ENCODE measurements around the gene ASTN2.

DNA sequence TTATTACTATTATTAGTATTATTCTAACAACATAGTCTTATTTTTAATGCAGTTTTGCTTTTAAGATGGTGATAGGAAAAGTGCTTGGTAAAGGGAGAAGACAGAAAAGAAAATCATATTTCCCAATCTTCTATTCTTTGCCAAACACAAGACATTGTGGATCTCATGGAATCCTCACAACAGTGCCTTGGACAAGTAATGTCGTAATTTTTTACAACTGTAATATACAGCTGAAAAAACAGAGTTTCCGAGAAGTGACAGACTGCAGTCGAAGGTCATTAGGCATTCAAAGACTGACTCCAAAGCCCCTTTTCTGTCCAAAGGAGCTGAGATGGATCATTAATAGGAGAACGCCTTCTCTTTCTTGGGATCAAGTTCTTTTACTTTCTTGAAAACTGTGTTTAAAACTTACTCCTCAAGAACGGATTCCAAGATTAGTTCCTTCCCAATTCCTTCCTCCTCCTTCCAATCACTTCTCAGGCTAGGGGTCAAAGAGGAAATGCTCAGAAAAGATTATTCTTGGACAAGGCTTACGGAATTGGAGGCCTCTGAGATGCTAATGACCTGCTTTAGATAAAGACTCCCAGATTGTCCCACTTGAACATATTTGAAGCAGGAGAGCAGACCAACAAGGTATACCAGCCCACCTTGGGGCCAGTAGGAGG, 752.1 kb downstream of the ASTN2 start:
- TF ChIP-seq SIN3A (IDR thresholded peaks at IDR 0.05; ENCODE audit: low read depth) (no peak), CEBPB (IDR thresholded peaks at IDR 0.05; ENCODE audit: low read depth) (no peak), EZH2phosphoT487 (IDR thresholded peaks at IDR 0.05; ENCODE audit: borderline replicate concordance) (no peak), POLR2A (IDR thresholded peaks at IDR 0.05; ENCODE audit: borderline replicate concordance, extremely low read depth, insufficient read depth, insufficient read length) (no peak), POLR2AphosphoS5 (IDR thresholded peaks at IDR 0.05; ENCODE audit: low read depth, low read length) (no peak), EGR1 (IDR thresholded peaks at IDR 0.05; ENCODE audit: low read depth) (no peak), YY1 (IDR thresholded peaks at IDR 0.05; ENCODE audit: extremely low read depth, insufficient replicate concordance, low read depth, low read length) (no peak), TCF7L2 (IDR thresholded peaks at IDR 0.05; ENCODE audit: borderline replicate concordance, extremely low read depth, insufficient read depth, insufficient read length) (no peak), ZFX (IDR thresholded peaks at IDR 0.05) (no peak), ELF1 (IDR thresholded peaks at IDR 0.05; ENCODE audit: borderline replicate concordance, low read depth) (no peak)
- TF ChIP-seq, protein P1, sequence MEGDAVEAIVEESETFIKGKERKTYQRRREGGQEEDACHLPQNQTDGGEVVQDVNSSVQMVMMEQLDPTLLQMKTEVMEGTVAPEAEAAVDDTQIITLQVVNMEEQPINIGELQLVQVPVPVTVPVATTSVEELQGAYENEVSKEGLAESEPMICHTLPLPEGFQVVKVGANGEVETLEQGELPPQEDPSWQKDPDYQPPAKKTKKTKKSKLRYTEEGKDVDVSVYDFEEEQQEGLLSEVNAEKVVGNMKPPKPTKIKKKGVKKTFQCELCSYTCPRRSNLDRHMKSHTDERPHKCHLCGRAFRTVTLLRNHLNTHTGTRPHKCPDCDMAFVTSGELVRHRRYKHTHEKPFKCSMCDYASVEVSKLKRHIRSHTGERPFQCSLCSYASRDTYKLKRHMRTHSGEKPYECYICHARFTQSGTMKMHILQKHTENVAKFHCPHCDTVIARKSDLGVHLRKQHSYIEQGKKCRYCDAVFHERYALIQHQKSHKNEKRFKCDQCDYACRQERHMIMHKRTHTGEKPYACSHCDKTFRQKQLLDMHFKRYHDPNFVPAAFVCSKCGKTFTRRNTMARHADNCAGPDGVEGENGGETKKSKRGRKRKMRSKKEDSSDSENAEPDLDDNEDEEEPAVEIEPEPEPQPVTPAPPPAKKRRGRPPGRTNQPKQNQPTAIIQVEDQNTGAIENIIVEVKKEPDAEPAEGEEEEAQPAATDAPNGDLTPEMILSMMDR (IDR thresholded peaks at IDR 0.05 in 2 of 3, conservative IDR thresholded peaks at IDR 0.05 in 1 of 3; ENCODE audit: borderline replicate concordance in 1 of 3, insufficient read depth in 1 of 3, low read depth in 2 of 3, low read length in 2 of 3) = no peak
- TF ChIP-seq, protein P2, sequence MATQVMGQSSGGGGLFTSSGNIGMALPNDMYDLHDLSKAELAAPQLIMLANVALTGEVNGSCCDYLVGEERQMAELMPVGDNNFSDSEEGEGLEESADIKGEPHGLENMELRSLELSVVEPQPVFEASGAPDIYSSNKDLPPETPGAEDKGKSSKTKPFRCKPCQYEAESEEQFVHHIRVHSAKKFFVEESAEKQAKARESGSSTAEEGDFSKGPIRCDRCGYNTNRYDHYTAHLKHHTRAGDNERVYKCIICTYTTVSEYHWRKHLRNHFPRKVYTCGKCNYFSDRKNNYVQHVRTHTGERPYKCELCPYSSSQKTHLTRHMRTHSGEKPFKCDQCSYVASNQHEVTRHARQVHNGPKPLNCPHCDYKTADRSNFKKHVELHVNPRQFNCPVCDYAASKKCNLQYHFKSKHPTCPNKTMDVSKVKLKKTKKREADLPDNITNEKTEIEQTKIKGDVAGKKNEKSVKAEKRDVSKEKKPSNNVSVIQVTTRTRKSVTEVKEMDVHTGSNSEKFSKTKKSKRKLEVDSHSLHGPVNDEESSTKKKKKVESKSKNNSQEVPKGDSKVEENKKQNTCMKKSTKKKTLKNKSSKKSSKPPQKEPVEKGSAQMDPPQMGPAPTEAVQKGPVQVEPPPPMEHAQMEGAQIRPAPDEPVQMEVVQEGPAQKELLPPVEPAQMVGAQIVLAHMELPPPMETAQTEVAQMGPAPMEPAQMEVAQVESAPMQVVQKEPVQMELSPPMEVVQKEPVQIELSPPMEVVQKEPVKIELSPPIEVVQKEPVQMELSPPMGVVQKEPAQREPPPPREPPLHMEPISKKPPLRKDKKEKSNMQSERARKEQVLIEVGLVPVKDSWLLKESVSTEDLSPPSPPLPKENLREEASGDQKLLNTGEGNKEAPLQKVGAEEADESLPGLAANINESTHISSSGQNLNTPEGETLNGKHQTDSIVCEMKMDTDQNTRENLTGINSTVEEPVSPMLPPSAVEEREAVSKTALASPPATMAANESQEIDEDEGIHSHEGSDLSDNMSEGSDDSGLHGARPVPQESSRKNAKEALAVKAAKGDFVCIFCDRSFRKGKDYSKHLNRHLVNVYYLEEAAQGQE (IDR thresholded peaks at IDR 0.05; ENCODE audit: low read depth) = no peak
- TF ChIP-seq, protein P3, sequence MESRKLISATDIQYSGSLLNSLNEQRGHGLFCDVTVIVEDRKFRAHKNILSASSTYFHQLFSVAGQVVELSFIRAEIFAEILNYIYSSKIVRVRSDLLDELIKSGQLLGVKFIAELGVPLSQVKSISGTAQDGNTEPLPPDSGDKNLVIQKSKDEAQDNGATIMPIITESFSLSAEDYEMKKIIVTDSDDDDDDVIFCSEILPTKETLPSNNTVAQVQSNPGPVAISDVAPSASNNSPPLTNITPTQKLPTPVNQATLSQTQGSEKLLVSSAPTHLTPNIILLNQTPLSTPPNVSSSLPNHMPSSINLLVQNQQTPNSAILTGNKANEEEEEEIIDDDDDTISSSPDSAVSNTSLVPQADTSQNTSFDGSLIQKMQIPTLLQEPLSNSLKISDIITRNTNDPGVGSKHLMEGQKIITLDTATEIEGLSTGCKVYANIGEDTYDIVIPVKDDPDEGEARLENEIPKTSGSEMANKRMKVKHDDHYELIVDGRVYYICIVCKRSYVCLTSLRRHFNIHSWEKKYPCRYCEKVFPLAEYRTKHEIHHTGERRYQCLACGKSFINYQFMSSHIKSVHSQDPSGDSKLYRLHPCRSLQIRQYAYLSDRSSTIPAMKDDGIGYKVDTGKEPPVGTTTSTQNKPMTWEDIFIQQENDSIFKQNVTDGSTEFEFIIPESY (IDR thresholded peaks at IDR 0.05; ENCODE audit: extremely low read depth, insufficient replicate concordance, low read length) = no peak
- TF ChIP-seq, protein P4, sequence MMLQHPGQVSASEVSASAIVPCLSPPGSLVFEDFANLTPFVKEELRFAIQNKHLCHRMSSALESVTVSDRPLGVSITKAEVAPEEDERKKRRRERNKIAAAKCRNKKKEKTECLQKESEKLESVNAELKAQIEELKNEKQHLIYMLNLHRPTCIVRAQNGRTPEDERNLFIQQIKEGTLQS (IDR thresholded peaks at IDR 0.05) = no peak
